ENCODE measurements around the gene CHEK1. TPM values are rescaled to one million over a fixed set of nuclear protein-coding genes. Genes with fewer than 3 reads are reported as not detected.

Gene CHEK1
- total and polyA plus RNA-seq, 5 donors from 2014 or later = 4.4 to 13.2 (median 8.0) TPM

- no peak within 1 kb of the TSS for H3K4me3 Mint-ChIP-seq
- Histone ChIP-seq H3K9me3 (ENCODE audit: control insufficient read depth in 2 of 2, low read length in 2 of 2) (no peaks in the 10 kb centered on the region), H3K27ac (ENCODE audit: insufficient read depth, low read length, poor library complexity, severe bottlenecking) (no peak within 1 kb of the TSS), H3K36me3 (ENCODE audit: control insufficient read depth, insufficient read depth, low read length) (no peaks in the 10 kb centered on the region), H3K4me3 (ENCODE audit: low read depth, low read length) (no peak within 1 kb of the TSS), H3K4me1 (ENCODE audit: control insufficient read depth, insufficient read depth, low read length, poor library complexity, severe bottlenecking) (no peaks in the 10 kb centered on the region), H3K27me3 (ENCODE audit: control insufficient read depth, insufficient read depth, low read length) (no peaks in the 10 kb centered on the region)
- peaks cover 1% of the 10 kb centered on the region for H3K27me3 Mint-ChIP-seq
- no peaks in the 10 kb centered on the region for H3K9me3 Mint-ChIP-seq
- DNase-seq (no peak), ATAC-seq (ENCODE audit: low read depth in 2 of 2) (no peak)
- peaks cover 0 to 4% (median 0%) of the 10 kb centered on the region in 4 donors for H3K4me1 Mint-ChIP-seq
- H3K27ac Mint-ChIP-seq = peak within 1 kb of the TSS in 1 of 3 donors; percentile 56
- no peaks in the 10 kb centered on the region for H3K36me3 Mint-ChIP-seq
Measured at GRCh38 chr11:125680747-125681146, 55.8 kb downstream of the CHEK1 start, which contains the start of gene ACRV1. TSS of gene ACRV1 (minus strand) at chr11:125680847. CDS start at chr11:125680780, 67 bp downstream.

GRCh38 chr11:125685228-125685627 is 60.3 kb downstream of the CHEK1 start:
- H3K4me3 Mint-ChIP-seq = no peak overlapping the region
- H3K27me3 Mint-ChIP-seq = peaks cover 4% of the 10 kb centered on the region
- Histone ChIP-seq H3K27me3 (ENCODE audit: control insufficient read depth, insufficient read depth, low read length) (no peaks in the 10 kb centered on the region), H3K36me3 (ENCODE audit: control insufficient read depth, insufficient read depth, low read length) (no peaks in the 10 kb centered on the region), H3K9me3 (ENCODE audit: control insufficient read depth in 2 of 2, low read length in 2 of 2) (no peaks in the 10 kb centered on the region), H3K4me3 (ENCODE audit: low read depth, low read length) (no peak overlapping the region), H3K27ac (ENCODE audit: insufficient read depth, low read length, poor library complexity, severe bottlenecking) (no peak overlapping the region), H3K4me1 (ENCODE audit: control insufficient read depth, insufficient read depth, low read length, poor library complexity, severe bottlenecking) (no peaks in the 10 kb centered on the region)
- no peaks in the 10 kb centered on the region for H3K9me3 Mint-ChIP-seq
- no peaks in the 10 kb centered on the region for H3K36me3 Mint-ChIP-seq
- no peak for ATAC-seq (ENCODE audit: low read depth in 2 of 2)
- H3K27ac Mint-ChIP-seq = no peak overlapping the region
- H3K4me1 Mint-ChIP-seq = no peaks in the 10 kb centered on the region
- DNase-seq = no peak

- no peak overlapping the region for H3K27ac ChIP-seq (ENCODE audit: insufficient read depth, low read length, poor library complexity, severe bottlenecking)
- H3K4me1 Mint-ChIP-seq = no peaks in the 10 kb centered on the region
- DNase-seq (no peak), ATAC-seq (ENCODE audit: low read depth in 2 of 2) (no peak)
- H3K9me3 Mint-ChIP-seq = no peaks in the 10 kb centered on the region
- H3K27me3 ChIP-seq (ENCODE audit: control insufficient read depth, insufficient read depth, low read length) = no peaks in the 10 kb centered on the region
- no peaks in the 10 kb centered on the region for H3K36me3 ChIP-seq (ENCODE audit: control insufficient read depth, insufficient read depth, low read length)
- H3K36me3 Mint-ChIP-seq = no peaks in the 10 kb centered on the region
- H3K27me3 Mint-ChIP-seq = peaks cover 4% of the 10 kb centered on the region
- H3K27ac Mint-ChIP-seq = no peak overlapping the region
- H3K4me3 Mint-ChIP-seq = no peak overlapping the region
- no peaks in the 10 kb centered on the region for H3K9me3 ChIP-seq (ENCODE audit: control insufficient read depth in 2 of 2, low read length in 2 of 2)
- H3K4me3 ChIP-seq (ENCODE audit: low read depth, low read length) = no peak overlapping the region
- H3K4me1 ChIP-seq (ENCODE audit: control insufficient read depth, insufficient read depth, low read length, poor library complexity, severe bottlenecking) = no peaks in the 10 kb centered on the region
Measured at GRCh38 chr11:125688066-125688465, 63.1 kb downstream of the CHEK1 start.

GRCh38 chr11:125688632-125689031 is 63.7 kb downstream of the CHEK1 start:
- H3K4me1 Mint-ChIP-seq = no peaks in the 10 kb centered on the region
- DNase-seq = no peak

GRCh38 chr11:125689274-125689859 is 64.4 kb downstream of the CHEK1 start:
- no peak overlapping the region for H3K27ac Mint-ChIP-seq
- no peaks in the 10 kb centered on the region for H3K9me3 Mint-ChIP-seq
- H3K4me1 Mint-ChIP-seq = no peaks in the 10 kb centered on the region

More at GRCh38 chr11:125688632-125689031, 63.7 kb downstream of the CHEK1 start:
- H3K9me3 Mint-ChIP-seq = no peaks in the 10 kb centered on the region
- no peak for ATAC-seq (ENCODE audit: low read depth in 2 of 2)
- Histone ChIP-seq H3K27me3 (ENCODE audit: control insufficient read depth, insufficient read depth, low read length) (no peaks in the 10 kb centered on the region), H3K4me3 (ENCODE audit: low read depth, low read length) (no peak overlapping the region), H3K4me1 (ENCODE audit: control insufficient read depth, insufficient read depth, low read length, poor library complexity, severe bottlenecking) (no peaks in the 10 kb centered on the region), H3K36me3 (ENCODE audit: control insufficient read depth, insufficient read depth, low read length) (no peaks in the 10 kb centered on the region), H3K9me3 (ENCODE audit: control insufficient read depth in 2 of 2, low read length in 2 of 2) (no peaks in the 10 kb centered on the region), H3K27ac (ENCODE audit: insufficient read depth, low read length, poor library complexity, severe bottlenecking) (no peak overlapping the region)
- H3K4me3 Mint-ChIP-seq = no peak overlapping the region
- H3K36me3 Mint-ChIP-seq = no peaks in the 10 kb centered on the region
- H3K27me3 Mint-ChIP-seq = peaks cover 4% of the 10 kb centered on the region
- H3K27ac Mint-ChIP-seq = no peak overlapping the region

GRCh38 chr11:125690006-125690405 is 65.0 kb downstream of the CHEK1 start:
- Histone ChIP-seq H3K4me1 (ENCODE audit: control insufficient read depth, insufficient read depth, low read length, poor library complexity, severe bottlenecking) (no peaks in the 10 kb centered on the region), H3K27me3 (ENCODE audit: control insufficient read depth, insufficient read depth, low read length) (no peaks in the 10 kb centered on the region), H3K4me3 (ENCODE audit: low read depth, low read length) (no peak overlapping the region), H3K9me3 (ENCODE audit: control insufficient read depth in 2 of 2, low read length in 2 of 2) (no peaks in the 10 kb centered on the region), H3K36me3 (ENCODE audit: control insufficient read depth, insufficient read depth, low read length) (no peaks in the 10 kb centered on the region), H3K27ac (ENCODE audit: insufficient read depth, low read length, poor library complexity, severe bottlenecking) (no peak overlapping the region)
- Mint-ChIP-seq H3K36me3 (no peaks in the 10 kb centered on the region), H3K4me1 (no peaks in the 10 kb centered on the region), H3K4me3 (no peak overlapping the region), H3K27me3 (peaks cover 4% of the 10 kb centered on the region), H3K27ac (no peak overlapping the region), H3K9me3 (no peaks in the 10 kb centered on the region)
- no peak for ATAC-seq (ENCODE audit: low read depth in 2 of 2)
- DNase-seq = no peak

More at GRCh38 chr11:125689274-125689859, 64.4 kb downstream of the CHEK1 start:
- DNase-seq (no peak), ATAC-seq (ENCODE audit: low read depth in 2 of 2) (no peak)
- Mint-ChIP-seq H3K27me3 (peaks cover 4% of the 10 kb centered on the region), H3K36me3 (no peaks in the 10 kb centered on the region), H3K4me3 (no peak overlapping the region)
- H3K27ac ChIP-seq (ENCODE audit: insufficient read depth, low read length, poor library complexity, severe bottlenecking) = no peak overlapping the region
- no peak overlapping the region for H3K4me3 ChIP-seq (ENCODE audit: low read depth, low read length)
- no peaks in the 10 kb centered on the region for H3K27me3 ChIP-seq (ENCODE audit: control insufficient read depth, insufficient read depth, low read length)
- no peaks in the 10 kb centered on the region for H3K4me1 ChIP-seq (ENCODE audit: control insufficient read depth, insufficient read depth, low read length, poor library complexity, severe bottlenecking)
- no peaks in the 10 kb centered on the region for H3K9me3 ChIP-seq (ENCODE audit: control insufficient read depth in 2 of 2, low read length in 2 of 2)
- no peaks in the 10 kb centered on the region for H3K36me3 ChIP-seq (ENCODE audit: control insufficient read depth, insufficient read depth, low read length)

- no peaks in the 10 kb centered on the region for H3K27me3 Mint-ChIP-seq
- ATAC-seq (ENCODE audit: low read depth in 2 of 2) (no peak), DNase-seq (no peak)
- no peaks in the 10 kb centered on the region for H3K4me1 Mint-ChIP-seq
- no peak overlapping the region for H3K4me3 ChIP-seq (ENCODE audit: low read depth, low read length)
- no peak overlapping the region for H3K27ac Mint-ChIP-seq
- H3K4me3 Mint-ChIP-seq = no peak overlapping the region
- no peaks in the 10 kb centered on the region for H3K36me3 Mint-ChIP-seq
- H3K9me3 ChIP-seq (ENCODE audit: control insufficient read depth in 2 of 2, low read length in 2 of 2) = no peaks in the 10 kb centered on the region
- H3K9me3 Mint-ChIP-seq = no peaks in the 10 kb centered on the region
- no peaks in the 10 kb centered on the region for H3K4me1 ChIP-seq (ENCODE audit: control insufficient read depth, insufficient read depth, low read length, poor library complexity, severe bottlenecking)
- no peak overlapping the region for H3K27ac ChIP-seq (ENCODE audit: insufficient read depth, low read length, poor library complexity, severe bottlenecking)
- no peaks in the 10 kb centered on the region for H3K27me3 ChIP-seq (ENCODE audit: control insufficient read depth, insufficient read depth, low read length)
- H3K36me3 ChIP-seq (ENCODE audit: control insufficient read depth, insufficient read depth, low read length) = no peaks in the 10 kb centered on the region
Measured at GRCh38 chr11:125692887-125693286, 67.9 kb downstream of the CHEK1 start.

GRCh38 chr11:125694951-125695350 is 70.0 kb downstream of the CHEK1 start:
- Histone ChIP-seq H3K4me3 (ENCODE audit: low read depth, low read length) (no peak overlapping the region), H3K36me3 (ENCODE audit: control insufficient read depth, insufficient read depth, low read length) (no peaks in the 10 kb centered on the region), H3K4me1 (ENCODE audit: control insufficient read depth, insufficient read depth, low read length, poor library complexity, severe bottlenecking) (no peaks in the 10 kb centered on the region), H3K9me3 (ENCODE audit: control insufficient read depth in 2 of 2, low read length in 2 of 2) (no peaks in the 10 kb centered on the region), H3K27ac (ENCODE audit: insufficient read depth, low read length, poor library complexity, severe bottlenecking) (no peak overlapping the region), H3K27me3 (ENCODE audit: control insufficient read depth, insufficient read depth, low read length) (no peaks in the 10 kb centered on the region)
- Mint-ChIP-seq H3K4me1 (no peaks in the 10 kb centered on the region), H3K27ac (no peak overlapping the region), H3K36me3 (no peaks in the 10 kb centered on the region), H3K27me3 (peaks cover 6% of the 10 kb centered on the region), H3K9me3 (no peaks in the 10 kb centered on the region), H3K4me3 (no peak overlapping the region)
- ATAC-seq (ENCODE audit: low read depth in 2 of 2) (no peak), DNase-seq (no peak)
